GM19395 (cell line): Measurements from ENCODE around the gene ASXL1.

Source experiments
- ATAC-seq: cut with Tn5 transposase; IDR thresholded peaks from one replicate; pipeline ENCODE4 v1.9.1; 2021; ENCODE audit warnings: mild to moderate bottlenecking, moderate library complexity; ENCODE audit not compliant: unreplicated experiment

ASXL1 gene

DNA sequence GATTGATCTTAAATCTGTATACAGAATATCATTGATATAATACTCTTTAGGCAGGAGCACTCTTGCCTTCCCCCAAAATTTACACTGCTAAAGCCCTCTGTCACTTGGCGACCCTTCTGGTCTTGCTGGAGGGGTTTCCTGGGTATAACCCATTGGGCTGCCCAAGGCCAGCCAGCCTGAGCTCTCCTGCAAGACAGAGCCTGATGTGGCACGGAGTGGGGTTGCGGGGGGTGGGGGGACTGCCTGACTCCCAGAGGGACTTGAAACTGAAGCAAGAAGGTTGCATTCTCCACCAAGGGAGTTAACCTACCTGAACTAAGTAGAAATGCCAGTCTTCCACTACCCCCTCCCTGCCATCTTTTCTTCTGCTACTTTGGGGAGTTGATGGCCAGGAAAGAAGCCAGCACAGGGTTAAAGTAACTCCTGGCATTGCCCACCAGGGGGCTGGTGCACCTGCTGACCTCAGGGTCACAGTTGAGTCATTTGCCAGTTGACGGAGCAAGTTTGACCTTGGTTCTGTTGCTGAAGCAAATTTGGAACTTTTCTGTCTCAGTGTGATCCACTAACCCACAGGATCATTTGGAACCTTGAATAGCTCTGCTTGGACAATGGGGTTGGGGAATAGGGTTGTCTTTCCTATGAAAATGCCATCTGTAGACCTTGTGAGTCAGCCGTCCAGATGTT is 79.4 kb downstream of the ASXL1 start:
- no peak for ATAC-seq

DNA sequence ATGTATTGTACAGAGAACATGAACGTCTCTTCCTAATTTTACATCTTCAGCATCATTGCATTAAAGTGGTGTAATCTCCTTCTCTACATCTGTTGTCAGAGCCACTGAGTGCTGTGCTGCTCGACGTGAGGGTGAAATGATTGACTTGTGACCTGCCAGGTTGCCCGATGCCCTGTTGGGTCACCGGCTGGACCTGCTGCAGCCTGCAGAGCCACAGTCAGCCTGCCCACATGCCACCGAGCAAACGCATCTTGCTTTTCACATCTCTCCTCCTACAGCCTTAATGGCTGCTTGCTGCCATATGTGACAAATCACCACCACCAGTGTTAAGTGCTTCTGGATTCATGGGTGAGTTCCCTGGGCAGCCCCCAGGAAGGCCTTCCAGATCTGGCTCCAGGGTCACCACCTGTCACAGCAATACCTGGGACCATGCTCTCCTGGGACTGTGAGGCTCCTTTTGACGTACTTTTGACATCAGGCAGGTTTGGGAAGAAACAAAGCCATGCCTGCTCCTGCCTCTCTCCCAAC is 80.3 kb downstream of the ASXL1 start:
- no peak for ATAC-seq

DNA sequence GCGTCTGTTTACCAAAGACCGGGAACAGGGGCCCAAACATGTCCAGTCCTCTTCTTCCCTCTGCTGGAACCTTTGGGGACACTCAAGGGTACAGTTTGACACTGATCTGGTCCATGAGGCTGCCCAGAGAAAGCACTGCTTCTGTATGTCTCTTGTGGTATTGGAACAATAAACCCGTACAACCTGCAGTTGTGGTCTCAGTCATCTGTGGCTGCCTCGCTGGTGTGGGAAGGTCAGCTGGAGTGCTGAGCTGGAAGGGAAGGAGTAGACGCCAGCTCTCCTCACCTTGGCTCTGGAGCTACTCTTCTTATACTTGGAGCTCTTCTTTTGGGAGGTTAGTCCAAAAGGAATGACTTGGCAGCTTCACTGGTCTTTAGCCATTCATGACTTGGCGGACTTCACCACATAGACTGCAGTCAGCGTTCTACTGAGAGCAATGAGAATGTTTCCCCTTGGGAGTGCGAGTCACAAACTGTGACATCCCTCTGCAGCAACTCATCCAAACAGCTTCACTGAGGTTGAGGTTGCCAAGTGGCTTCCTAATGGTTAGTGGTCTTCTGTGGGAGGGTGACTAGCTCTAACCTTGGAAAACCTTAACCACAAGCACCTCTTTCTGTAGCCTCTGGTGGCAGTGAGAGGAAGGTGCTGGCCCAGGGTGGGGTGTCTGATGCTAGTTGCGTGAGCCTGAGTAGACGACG is 81.2 kb downstream of the ASXL1 start:
- ATAC-seq = no peak

DNA sequence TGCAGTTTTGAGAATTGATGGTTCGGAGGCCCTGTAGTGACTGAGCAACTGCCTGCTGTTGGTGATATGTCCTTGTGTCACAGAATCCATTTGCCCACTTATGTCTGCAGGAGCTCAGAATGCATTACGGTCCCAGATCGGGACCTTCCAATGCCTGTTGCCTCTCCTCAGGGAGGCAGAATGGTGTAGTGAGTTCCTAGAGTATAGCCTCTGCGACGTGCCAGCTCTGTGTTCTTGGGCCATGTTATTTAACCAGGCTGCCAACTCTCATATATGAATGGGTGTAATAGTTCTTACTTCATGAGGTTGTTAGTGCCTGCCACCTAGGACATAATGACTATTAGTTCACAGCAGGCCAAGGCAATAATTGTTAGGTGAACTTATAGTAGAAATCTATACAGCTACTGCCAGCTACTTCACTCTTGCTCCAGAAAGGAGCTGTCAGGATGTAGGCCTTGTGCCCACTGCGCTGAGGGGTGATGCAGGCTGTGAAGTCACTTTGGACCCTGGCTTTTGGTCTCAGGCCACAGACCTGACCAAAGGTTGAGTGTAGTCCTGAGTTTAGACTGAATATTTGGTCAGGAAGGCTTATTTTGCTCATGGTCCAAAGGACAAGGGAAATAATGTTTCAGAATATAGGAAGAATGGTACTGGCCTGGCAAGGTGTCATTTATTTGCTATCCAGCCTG is 82.1 kb downstream of the ASXL1 start:
- no peak for ATAC-seq

DNA sequence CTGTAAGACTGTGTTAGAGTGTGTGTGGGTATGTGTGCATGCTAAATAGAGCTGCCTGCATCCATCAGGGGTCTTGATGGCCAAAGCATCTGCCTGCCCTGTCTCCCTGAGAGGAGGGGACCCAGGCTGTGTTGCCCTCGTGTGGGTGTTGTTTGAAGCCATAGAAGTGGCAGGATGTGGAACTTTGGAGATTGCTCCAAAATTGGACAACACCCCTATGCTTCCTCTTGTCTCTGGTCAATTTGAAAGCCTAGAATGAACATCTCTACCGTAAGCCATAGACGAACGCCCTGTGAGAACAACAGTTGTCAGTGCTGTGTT is 82.6 kb downstream of the ASXL1 start:
- no peak for ATAC-seq

DNA sequence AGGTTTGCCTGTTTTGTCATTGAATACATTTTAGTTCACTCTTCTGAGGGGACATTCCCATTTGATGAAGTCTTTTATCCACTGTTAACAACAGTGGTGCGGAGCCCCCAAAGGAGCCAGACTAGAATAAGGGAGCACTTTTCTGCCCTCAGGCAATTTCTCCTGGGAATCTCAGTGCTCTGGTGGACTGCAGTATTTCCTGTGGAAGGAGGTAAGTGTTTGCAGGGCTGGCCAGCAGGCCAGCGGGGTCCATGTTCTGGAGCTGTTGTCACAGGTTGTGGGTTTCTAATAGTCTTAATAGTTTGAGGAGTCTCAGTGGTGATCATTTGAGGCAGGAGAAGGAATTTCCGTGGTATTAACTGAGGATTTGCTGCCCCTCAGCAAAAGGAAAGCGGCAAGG is 83.5 kb downstream of the ASXL1 start:
- no peak for ATAC-seq

DNA sequence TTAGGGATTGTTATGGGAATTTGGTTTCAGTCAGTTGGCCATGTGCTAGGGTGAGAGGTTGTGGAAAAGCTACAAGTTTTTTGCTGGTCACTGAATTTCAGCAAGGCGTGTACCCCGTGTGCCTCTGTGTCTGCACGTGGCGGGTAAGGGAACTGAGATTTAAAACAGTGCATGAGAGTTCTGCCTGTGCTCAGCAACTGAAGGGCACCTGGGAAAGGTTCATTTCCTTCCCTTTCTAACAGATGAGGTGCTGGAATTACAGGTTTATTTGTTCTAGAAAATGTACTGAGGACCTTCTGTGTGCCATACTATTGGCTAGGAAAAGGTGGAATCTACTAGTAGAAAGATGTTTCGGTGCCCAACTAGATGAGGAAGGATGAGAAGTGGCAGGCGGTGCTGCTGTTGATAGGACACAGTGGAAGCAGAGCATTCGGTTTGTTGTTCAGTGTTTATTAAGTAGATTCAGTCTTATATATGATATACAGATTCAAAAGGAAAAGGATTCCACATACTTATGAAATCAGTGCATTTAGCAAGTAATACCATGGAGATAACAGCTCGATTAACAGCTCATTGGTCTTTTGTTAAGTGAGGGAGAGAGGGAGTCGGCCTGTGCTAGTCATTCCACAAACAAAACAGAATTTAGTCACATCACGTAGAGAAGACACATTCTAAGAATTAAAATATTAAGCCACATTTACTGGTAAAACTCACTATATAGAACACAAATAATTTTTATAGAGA is 84.7 kb downstream of the ASXL1 start:
- no peak for ATAC-seq

DNA sequence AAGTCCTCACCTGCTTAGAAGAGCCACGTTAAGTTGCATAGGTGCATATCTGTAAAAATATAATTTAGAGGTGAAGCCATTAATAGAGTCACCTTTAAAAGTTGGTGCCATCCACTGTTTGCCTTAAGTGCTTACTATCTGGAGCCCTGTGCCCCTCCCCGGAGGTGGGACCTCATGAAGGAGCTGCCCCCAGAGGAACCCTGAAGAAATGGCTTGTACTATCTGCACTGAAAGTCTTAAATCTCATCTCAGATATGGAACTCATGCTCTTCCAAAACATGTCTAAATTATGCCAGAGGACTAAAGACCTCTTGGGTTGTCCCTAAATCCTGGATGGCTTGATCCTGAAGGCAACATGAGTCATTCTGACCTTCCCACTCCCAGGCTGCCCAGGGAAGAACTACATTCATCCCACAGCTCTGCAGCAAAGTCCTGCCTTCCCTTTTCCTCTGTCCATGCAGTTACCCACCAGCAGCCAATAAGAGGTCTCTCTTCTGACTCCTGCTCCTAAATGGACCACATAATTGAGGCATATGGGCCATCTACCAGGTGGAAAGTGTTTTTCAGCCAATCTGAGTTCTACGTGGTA is 85.3 kb downstream of the ASXL1 start:
- ATAC-seq = no peak

DNA sequence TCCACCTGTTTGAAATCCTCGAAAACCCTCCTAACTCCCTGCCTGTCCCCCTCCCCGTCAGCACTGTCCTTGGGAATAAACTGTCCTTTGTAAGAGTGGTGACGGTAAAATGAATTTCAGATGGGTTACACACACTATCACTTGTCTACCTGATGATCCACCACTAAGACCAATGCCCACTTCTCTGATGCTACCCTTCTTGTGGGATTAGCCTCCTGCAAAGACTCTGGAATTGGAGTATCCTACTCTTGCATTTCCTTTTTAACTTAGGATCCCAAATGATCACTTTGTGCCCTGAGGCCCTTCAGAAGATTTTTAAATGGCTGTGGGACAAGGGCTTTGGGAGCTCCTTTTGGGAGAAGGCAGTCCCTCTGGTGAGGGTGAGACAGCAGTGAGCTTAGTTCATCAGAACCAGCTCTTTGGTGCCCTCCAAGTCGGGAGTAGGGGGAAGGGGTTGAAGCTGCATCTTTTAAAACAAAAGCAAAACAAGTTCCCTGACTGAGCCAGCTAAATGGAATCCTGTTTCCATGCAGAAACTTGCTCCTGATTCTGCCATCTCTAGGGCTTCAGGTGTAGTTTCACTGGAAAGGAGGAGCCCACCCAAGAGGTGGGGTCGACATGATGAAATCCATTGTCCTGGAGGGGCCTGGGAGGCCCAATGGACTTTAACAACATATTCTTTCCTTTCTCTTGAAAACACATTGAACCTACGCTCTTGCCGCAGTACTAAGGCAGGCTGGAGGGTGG is 86.5 kb downstream of the ASXL1 start:
- ATAC-seq = no peak

DNA sequence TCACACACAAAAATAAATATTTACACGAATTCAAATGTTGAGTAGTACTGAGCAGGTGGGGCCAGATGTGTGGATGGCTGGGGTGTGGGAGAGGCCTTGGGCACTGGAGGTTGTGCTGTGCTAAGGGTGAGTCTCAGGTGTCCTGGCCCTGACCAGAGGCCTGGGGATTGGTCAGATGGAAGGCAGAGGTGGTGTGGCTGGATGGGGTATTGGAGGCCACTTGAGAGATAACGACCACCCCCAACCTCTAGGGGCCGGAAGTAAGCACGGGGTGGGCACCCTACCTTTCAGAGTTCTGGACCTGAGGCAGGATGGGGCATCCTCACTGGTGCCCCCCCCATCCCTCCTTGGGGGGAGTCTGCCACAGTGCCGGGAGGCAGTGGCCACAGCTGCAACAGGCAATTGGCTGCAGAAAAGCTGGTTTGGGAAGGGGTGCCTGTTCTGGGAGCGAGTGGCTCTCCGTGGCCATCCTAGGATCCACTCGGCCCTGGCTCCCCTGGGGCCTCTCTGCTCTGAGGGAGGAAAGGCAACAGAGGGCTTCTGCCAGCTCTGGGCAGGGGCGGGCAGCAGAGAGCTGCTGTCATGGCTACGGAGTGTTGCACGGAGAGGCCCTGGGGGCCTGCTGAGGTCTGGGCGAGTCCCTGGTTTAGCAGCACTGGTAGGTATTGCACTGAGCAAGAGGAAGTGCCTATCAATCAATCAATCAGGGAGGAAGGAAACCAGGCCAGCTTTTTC is 87.6 kb downstream of the ASXL1 start:
- ATAC-seq = no peak

DNA sequence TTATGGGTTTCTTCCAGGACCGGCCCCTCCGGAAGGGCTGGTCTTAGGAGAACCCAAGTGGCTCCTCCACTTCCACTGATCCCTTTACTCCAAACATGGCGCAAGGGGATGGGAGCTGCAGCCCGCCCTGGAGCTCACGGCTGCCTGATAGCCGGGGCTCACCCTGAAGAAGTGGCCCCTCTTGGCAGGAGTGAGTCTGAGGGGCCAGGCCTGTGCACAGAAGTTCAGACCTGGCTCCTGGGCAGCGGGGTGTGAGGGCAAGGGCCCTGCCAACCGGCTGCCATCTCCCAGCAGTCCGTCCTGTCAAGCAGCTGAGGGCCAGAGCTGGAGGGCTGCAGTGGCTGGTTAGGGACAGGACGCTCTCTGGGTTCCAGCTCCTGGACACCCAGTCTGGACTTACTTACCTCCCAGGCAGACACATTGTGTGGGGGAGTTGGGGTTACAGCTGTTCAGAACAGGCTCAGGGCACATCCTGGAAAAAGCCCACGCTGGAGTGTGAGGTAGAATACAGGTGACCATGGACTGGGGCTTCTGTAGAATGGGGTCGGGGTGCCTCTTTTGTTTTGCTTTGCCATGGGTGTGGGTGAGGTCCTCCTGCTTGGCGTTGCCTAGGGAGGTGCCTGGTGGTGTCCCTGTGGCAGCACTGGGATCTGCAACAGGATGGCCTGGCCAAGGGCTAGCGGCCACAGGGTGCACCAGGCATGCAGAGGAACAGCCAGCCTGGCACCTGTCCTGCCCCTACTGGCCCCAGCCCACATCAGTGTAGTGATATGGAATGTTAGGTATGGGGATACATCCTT is 88.4 kb downstream of the ASXL1 start:
- no peak for ATAC-seq

DNA sequence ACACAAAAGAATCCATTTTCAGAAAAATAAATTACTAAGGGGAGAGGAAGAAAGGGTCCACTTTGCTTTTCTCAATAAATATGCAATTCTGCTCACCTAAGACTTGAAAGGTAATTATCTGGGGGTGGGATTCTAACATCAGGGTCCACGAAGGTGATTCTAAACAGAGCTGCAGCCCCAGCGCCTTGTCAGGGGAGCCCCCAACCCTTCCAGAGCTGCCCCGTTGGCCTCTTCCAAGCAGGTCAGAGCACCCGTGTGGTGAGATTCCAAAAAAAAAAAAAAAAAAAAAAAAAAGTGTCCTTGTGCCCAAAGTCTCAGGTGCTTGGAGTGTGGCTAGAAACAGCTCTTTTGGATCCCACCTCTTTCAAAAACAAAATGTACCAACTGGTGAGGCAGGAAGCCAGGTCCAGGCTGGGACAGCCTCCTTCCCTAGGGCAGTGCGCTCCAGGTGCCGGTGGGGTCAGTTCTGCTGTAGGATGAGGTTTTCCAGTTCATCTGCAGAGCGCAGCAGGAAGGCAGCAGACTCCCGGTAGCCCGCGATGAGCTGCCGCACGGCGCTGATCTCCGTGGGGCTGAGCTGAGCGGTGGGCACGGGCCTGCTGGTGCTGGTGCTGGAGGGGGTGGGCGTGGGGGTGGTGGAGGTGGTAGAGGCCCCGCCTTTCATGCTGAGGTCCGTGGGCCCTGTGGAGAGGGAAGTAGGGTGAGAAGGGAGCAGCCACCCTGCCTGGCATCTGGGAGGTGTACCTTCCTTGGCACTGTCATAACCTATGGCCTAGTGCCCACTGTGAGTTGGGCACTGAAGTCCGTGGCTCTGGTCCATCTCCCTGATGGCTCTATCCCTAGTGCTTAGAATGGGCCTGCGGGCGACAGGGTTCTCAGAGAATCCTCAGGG is 89.3 kb downstream of the ASXL1 start:
- ATAC-seq = no peak

DNA sequence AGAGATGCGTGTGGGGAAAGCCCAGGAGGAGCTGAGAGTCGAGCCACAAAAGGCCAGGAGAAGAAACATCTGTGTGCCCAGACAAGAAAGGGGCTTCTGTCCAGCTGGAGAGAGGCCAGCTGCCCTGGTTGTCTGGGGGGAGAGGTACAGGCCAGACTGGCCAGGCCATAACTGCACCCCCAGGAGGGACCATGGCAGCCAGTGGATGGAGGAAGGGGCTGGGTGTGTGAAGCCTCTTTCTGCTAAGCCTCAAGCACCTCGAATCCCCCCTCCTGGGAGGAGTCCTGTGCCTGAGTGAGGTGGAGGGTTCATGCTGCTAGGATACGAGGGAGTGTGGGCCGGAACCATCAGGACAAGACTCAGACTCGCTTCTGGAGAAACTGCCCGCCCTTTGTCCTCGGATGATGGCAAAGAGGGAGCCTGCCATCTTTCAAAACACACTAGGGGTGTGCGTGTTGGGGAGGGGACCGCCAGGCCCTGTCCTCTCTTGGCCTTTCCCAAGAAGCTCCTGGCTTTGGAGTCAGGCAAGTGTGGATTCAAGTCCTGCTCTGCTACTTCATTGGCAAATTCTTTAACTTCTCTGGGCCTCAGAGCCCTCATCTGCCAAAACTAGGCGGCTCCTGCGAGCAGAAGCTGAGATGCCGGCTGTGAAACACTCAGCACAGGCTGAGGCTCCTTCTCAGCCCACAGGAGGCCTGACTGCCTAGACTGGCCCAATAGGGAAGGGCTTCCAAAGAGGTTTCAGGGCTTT is 90.3 kb downstream of the ASXL1 start:
- no peak for ATAC-seq

DNA sequence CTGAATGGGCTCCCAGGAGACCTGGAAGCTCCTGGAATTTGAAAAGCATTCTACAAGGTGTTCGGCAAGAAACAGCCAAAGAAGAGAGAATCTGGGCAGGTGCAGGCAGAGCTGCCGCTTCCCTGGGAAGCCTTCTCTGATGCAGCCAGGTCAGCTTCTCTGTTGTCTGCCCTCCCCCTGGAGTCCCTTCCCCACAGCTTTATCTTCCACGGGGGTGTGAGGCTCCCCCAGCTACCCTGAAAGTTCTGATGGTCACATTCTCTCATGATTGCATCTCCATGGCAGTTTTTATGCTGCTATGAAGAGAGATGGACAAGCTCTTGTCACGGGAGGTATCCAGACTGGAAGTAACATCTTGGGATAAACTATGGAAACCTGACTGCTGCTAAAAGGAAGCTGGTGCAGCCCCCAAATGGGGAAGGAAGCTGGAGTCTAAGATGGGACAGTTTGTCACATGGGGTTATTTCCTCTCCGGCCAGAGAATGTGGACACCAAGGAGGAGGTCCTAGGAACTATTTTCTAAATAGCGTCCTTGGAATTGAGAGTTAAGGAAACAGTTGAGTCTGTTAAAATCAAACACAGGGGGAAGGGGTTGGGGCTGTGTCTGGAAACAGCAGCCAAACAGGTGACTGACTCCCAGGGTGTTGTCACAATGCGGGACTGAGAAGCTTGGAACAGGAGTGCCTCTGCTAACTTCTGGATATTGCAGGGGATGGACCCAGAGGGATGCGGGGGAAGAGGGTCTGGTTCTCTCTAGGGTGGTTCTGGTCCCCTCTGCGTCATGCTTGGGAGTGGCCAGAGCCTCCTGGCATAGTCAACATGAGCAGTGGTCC is 91.1 kb downstream of the ASXL1 start:
- ATAC-seq = no peak

DNA sequence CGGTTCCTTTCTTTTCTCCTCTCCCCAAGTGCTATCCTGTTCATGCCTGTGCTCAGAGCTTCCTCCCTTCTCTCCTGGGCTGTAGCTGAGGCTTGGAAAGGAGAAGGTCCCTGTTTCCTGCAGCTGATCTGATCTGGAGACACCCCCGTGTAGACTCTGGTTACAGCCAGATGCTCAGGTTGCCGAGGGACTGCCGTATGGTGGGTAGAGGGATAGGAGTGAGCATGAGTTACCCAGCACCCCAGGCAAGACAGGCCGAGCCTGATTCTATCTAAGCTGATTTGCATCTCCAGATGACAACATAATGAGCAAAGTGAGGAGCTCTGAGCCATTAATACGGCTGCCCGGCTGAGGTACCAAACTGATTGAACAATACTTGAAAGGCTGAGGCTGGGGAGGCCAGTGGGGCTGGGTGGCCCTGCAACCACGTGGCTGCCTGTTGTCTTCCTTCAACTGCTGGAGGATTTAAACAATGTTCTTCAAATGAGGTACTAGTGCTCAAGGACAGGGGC is 91.8 kb downstream of the ASXL1 start:
- ATAC-seq = no peak

DNA sequence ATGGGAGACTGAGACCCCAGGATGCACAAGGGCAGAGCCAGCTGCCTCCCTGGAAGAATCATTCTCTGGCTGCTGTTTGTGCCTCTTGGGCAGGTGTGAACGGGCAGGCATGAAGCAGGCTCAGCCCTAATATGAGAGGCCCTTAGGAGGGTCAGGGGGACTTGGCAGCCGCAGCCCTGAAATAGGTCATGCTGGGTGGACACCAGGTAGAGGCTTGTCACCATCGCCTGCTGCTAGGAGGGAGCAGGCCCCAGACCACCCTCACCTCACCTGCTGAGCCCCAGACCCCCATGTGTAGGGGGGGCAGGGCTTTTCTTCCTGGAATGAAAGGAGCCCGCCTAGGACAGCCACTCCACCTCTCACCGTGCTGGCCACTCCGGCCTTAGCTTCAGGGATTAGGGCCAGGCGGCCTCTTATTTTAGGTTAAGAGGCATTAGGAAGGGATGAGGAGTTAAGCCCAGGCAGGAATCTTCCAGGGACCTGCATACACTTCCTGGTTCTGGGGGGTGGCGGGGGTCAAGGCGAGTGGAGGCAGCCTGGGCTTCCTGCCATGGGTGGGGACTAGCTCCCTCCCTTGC is 92.4 kb downstream of the ASXL1 start:
- no peak for ATAC-seq
